GM19043 (cell line): ENCODE data around the gene SRGAP3.

ENCODE experiments used
- ATAC-seq: cut with Tn5 transposase; IDR thresholded peaks from one replicate; pipeline ENCODE4 v1.9.1; 2021; ENCODE audit warnings: low read depth; ENCODE audit not compliant: unreplicated experiment

Gene SRGAP3

GRCh38 chr3:9153904-9154619 is 95.4 kb downstream of the SRGAP3 start:
- ATAC-seq, result no peak

DNA sequence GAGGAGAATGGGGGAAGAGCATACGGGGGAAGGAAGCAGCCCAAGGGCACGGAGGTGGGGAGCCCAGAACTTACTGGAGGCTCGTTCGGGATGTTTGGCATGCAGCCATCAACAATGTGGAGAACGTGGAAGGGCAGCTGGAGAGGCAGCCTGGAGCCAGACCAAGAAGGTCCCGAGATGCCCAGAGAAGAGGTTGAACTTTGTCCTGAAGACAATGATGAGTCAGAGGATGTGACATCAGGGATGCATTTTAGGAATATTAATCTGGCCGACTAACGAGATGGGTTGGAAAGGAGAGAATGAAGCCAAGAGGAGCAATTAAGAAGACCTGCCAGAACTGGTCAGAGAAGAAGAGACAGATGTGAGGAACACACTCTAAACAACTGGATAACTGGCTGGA is 98.2 kb downstream of the SRGAP3 start:
- no peak for ATAC-seq

- no peak for ATAC-seq
These were observed 99.9 kb downstream of the SRGAP3 start for GRCh38 chr3:9149566-9149965.

DNA sequence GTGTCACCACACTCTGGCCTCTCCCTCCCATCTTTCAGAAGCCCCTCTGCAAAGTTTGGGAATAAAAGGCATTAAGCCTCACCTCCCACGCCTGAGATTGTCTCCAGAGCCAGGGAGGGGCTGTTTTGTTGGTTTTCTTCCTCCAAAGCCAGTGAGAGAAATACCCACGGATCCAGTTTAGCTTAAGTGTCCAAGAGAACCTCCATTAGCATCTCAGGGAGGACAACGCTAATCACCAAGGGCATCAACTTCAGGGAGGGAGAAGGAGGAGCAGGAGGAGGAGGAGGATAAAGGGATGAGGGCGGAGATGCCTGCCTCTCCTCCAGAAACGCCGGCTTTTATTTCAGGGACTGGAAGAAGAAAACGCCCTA is 101.6 kb downstream of the SRGAP3 start:
- ATAC-seq, result no peak

GRCh38 chr3:9147215-9147895 is 102.1 kb downstream of the SRGAP3 start:
- ATAC-seq, result peak; percentile 77

- no peak for ATAC-seq
These were observed 102.9 kb downstream of the SRGAP3 start for GRCh38 chr3:9146367-9147071.

GRCh38 chr3:9143184-9143583 is 106.3 kb downstream of the SRGAP3 start:
- ATAC-seq, result no peak

DNA sequence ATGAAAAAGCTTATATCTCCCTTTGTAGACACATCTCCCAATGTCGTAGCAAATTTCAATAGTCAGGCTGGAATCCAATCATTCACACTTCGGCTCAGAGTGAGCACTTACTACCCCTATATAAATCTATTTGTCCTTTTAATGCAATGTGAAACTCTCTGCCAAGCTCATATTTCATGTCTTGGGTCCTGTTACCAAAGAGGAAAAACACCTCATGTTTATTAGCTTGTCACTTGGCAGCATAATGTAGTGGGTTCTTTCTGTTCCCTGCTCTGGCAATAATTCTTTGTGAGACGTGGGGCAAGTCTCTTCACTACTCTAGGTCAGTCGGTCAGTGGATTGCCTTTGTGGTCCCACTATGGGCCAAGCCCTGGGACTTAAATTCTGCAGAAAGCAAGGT is 107.1 kb downstream of the SRGAP3 start:
- no peak for ATAC-seq

- no peak for ATAC-seq
These were observed 107.5 kb downstream of the SRGAP3 start for GRCh38 chr3:9141928-9142289.

DNA sequence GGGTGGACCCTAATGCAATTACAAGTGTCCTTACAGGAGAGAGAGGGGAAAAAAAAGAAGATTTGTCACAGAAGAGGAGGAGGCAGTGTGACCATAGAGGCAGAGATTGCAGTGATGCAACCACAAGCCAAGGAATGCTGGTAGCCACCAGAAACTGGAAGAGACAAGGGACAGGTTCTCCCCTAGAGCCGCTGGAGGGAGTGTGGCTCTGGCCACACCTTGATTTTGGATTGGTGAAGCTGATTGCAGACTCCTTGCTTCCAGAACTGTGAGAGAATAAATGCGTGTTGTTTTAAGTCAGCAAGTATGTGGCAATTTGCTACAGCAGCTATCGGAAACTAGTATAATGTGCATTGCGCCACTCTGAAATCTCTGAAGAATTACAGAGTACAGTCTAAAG is 110.1 kb downstream of the SRGAP3 start:
- no peak for ATAC-seq

GRCh38 chr3:9137676-9138075 is 111.8 kb downstream of the SRGAP3 start:
- no peak for ATAC-seq

GRCh38 chr3:9136746-9137465 is 112.5 kb downstream of the SRGAP3 start:
- ATAC-seq, result no peak

GRCh38 chr3:9135930-9136525 is 113.4 kb downstream of the SRGAP3 start:
- no peak for ATAC-seq

GRCh38 chr3:9135526-9135925 is 113.9 kb downstream of the SRGAP3 start:
- ATAC-seq, result no peak

- ATAC-seq, result no peak
These were observed 115.8 kb downstream of the SRGAP3 start for GRCh38 chr3:9133656-9134055.

GRCh38 chr3:9130345-9131305 is 118.8 kb downstream of the SRGAP3 start:
- ATAC-seq, result no peak

GRCh38 chr3:9129365-9129764 is 120.1 kb downstream of the SRGAP3 start:
- no peak for ATAC-seq

DNA sequence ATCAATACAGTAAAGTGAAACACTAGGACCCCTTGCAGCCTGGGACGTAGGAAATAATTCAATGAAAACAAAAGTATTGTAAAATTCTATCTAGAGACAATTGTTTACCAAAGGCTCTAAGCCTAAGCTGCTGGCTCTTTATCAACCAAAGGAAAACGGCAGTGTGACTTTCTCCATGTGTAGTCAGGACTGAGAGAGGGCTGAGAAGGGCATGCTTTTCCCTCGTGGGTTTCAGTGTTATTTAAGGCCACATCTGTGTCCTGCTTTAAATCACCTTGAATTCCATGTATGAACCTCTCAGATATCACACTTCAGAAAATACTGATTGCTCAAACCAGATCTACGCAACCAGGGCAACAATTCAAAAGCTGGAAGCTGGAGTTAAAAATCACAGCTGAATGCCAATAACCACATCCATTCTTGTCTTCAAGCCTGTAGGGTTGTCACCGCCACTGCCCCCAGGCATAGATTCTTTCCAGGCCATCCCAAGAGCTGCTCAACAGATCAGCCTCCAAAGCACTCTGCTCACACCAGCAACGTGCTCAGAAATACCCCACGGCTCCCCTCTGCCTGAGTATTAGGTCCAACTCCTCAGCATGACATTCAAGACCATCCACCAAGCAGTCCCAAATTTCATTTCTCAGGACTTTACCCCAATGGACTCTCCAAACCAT is 124.0 kb downstream of the SRGAP3 start:
- no peak for ATAC-seq

DNA sequence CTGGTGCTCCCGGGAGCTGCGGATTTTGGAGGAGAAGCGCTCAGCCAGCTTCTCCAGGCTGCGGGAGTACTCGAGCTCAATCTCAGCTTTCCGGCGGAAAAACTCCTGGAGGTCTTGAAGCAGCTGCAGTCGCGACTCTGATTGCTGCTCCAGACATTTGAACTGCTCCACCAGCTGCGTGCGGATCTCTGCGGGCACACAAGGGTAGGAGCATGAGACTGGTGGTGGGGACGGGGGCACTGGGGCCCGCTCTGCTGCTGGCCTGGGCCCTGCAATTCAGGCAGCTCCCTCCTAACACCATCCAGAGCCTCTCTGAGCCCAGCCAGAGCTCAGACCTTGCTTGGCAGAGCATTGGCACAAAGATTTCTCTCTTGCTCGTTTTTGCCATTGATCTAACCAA is 124.7 kb downstream of the SRGAP3 start:
- ATAC-seq, result no peak
